Left kidney (tissue), 2 donors: Measurements from ENCODE around the gene VAV2. TPM values are rescaled to one million over a fixed set of nuclear protein-coding genes. Genes with fewer than 3 reads are reported as not detected.
"Not testable (repeated sequence)": the region's sequence is repeated elsewhere in the genome, so short reads cannot be mapped to it uniquely, and the experiment has no call there.

ENCODE experiments used
- DNase-seq: peaks from one replicate; pipeline ENCODE4 v3.0.0-alpha.2; 2013
- polyA plus RNA-seq: library from polyadenylated mRNA; unstranded; fragments of 120-200 nt; gene quantifications from one replicate; pipeline ENCODE4 v1.2.1, GENCODE V29; 2013; ENCODE audit not compliant: insufficient read length

Gene VAV2
- polyA plus RNA-seq, 1 donor, result 35.2 TPM

GRCh38 chr9:133997584-133997983 lies 5.5 kb upstream of the VAV2 start:
- no peak for DNase-seq

- no peak for DNase-seq
Measured at GRCh38 chr9:133996531-133997520, 4.7 kb upstream of the VAV2 start.

GRCh38 chr9:133995012-133995896 lies 3.1 kb upstream of the VAV2 start:
- DNase-seq, result no peak

DNA sequence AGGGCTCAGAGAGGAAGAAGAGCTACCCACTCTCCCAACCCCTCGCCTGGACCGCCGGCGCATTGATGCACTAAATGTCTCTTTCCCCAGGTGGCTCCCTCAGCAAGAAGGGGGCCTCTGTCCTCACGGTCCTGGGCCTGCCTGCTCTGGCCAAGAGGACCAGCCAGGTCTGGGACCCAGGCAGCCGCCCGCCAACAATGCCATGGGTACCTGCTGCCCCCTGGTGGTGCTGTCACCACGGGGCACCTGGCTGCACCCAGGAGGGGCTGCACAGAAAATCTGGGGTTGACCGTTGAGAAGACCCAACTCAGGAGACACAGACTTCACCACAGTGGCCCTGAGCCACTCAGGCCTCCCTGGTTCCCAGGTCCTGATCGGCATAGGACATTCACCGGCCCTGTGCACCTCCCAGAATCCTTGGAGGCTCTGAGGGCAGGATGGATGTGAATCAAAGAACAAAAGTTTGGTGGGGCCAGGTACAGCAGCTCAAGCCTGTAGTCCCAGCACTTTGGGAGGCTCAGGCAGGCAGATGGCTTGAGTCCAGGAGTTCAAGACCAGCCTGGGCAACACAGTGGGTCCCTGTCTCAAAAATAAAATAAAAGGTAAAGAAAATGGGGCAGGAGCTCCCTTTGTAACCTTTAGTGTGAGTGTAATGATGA lies 2.4 kb upstream of the VAV2 start:
- DNase-seq, result no peak

DNA sequence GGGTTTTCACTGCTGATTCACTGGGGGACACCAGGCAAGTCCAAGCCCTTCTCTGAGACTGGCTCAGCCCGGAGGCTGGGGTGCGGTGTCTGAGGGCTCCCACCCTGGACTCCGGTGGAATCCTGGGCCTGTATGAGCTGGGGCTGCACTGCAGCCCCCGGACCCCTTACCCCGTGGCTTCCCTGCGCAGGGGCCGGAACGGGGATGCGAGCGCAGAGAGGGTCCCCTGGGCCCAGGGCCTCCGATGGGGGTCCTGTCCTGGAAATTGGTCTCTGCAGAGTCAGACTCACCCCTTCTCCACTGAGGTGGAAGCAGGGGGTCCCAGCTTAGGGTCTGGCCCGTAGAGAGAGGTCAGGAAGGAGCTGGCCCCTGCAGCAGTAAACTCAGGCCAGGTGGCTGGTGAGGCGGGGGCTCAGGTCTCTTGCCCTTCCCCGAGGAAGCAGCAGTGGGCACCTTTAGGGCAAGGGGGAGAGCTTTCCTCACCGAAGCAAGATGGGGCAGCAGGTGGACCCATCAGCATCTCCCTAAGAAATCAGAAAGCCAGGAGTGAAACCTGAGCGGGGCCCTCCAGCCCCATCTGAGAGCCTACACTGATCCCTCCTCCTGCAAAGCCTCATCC lies 1.6 kb upstream of the VAV2 start:
- DNase-seq, result no peak

- DNase-seq, result no peak
Measured at GRCh38 chr9:133992780-133993634, 883 bp upstream of the VAV2 start.

DNA sequence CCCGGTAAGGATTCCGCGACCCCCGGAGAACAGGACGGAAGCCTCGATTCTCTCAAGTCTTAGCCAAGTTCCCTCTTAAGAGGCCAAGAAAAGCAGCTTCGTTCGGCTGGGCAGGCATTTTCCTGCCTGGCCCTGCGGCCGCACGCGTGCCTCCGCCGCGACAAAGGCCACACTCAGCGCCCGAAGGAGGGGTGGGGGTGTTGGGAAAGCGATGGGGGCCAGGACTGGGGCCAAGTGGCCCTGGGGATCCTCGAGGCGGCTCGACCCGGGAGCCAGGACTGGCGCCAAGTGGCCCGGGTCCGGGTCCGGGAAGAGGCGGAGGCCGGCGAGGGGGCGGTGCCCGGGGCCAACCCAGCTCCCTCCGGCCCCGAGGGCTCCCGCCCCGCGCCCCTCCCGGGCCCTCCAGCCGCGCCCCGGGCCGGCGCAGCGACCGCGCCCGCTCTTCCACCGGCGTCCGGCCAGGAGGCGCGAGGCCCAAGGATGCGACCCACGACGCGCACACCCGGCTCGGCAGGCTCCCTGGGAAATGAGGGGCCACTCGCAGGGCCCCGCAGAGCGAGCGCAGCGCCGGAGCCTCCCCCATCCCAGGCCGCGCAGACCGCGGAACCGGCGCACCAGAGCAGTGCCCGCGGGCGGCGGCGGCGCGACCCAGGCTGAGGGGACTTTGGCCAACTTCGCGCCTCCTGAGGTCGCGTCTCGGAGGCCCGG lies 756 bp downstream of the VAV2 start:
- no peak for DNase-seq

- peak; percentile 68 for DNase-seq
Measured at GRCh38 chr9:133990366-133991213, 1.5 kb downstream of the VAV2 start.

GRCh38 chr9:133989625-133990365 lies 2.3 kb downstream of the VAV2 start:
- no peak for DNase-seq

DNA sequence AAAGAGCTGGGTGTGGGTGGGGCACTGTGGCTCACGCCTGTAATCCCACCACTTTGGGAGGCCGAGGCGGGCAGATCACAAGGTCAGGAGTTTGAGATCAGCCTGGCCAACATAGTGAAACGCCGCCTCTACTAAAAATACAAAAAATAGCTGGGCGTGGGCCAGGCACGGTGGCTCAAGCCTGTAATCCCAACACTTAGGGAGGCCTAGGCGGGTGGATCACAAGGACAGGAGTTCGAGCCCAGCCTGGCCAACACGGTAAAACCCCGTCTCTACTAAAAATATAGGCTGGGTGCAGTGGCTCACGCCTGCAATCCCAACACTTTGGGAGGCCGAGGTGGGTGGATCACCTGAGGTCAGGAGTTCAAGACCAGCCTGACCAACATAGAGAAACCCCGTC lies 3.4 kb downstream of the VAV2 start:
- DNase-seq, result not testable (repeated sequence)

DNA sequence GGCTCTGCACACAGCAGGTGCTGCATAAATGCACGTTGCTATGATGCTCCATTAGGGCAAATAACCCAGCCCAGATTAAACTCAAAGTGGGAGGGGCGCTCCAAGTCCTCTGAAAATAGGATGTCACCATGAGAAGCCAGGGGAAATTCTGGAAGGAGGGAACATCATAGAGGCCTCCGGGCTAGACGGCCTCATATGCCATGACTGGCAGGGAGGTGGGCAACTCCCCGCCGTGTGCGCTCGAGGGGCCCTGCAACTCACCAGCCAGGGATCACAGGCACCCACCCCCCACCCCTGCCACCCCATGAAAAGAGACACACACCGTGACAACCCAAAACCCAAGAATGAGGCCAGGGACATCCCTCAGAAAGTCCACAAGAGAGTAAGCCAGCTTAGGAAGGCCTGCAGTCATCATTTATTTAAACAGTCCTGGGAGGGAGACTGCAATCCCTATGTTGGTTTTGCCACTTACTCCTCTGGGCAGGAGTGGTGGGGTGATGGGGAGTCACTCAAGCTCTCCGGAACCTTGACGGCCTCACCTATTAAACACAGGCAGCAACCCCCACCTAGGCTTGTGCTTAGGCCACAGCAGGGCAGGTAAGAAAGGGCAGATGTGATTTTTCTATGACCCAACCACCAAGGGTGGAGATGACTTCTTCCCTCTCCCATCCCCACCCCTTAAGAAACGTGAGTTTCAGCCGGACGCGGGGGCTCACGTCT lies 4.0 kb downstream of the VAV2 start:
- DNase-seq, result no peak

DNA sequence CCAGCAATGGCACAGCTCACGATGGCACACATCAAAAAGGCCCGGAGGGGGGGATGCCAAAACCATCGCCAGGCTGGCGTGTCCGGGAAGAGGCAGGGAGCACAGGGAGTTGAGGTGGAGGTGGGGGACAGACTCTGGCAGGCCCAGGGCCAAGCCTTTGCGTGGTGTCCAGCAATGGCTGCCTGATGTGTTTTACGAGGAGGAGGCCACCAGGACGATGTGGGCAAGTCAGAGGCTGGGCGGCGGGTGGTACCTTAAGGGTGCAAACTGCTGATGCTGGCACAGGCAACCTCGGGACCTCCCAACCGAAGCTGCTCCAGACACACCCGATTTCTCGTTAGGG lies 4.7 kb downstream of the VAV2 start:
- no peak for DNase-seq

DNA sequence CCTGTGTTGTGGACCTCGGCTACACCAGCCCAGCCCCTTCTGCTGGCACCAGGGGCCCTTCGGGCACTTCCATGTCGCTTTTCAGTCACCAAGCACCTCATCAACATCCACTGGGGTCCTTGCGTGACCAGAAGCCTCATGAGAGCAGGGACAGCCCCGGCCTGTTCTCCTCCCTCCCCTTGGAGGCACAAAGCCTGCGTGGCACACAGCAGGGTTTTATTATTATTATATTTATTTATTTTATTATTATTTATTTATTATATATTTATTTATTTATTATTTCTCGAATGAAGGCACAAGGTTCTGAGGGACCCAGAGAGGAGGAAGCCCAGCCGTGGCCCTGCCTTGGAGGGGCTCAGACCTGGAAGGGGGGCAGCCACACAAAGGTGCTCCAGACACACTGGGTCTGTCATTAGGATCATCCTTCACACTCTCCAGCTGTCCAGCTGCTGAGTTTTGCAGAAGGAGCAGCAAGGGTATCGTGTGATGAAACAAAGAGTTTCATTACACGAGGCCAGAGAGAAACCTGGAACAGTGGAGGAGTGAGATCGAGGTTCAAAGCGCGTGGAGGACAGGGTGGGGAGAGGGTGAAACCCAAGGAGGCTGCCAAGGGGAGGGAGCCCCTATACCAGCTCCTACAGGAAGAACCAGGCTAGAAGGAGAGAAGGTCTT lies 5.2 kb downstream of the VAV2 start:
- no peak for DNase-seq

- no peak for DNase-seq
Measured at GRCh38 chr9:133986061-133986460, 6.1 kb downstream of the VAV2 start.

DNA sequence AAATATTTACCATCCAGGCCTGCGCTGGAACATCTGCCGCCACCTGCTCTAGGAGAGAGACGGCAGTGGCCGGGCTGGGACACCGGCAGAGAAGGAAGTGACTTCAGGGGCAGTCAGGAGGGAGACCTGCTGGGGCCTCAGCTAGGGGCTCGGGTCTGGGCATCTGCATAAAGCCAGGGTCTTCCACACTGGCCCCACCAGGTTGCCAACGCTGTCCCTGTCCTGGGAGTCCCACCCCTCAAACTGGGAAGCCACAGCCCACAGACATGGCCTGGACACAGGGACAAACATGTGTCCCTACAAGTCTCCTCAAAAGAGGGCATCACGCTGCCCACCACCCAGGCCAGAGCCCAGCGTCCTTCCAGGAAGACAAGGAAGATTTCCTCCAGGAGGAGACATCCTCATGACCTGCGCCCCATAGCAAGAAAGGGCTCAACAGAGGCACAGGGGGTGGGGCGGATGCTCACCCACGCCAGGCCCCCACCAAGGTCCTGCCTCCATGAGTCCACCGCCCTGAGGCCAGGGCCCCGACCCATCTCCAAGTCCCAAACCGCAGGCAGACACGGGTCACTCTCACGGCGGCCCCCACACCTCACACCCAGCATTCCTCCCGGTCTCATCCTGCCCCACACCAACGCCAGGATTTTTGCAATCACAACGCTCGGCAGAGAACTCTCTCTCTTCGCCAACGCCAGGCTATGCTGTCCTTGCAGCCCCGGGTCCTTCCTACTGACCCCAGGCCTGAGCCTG lies 9.0 kb downstream of the VAV2 start:
- no peak for DNase-seq

DNA sequence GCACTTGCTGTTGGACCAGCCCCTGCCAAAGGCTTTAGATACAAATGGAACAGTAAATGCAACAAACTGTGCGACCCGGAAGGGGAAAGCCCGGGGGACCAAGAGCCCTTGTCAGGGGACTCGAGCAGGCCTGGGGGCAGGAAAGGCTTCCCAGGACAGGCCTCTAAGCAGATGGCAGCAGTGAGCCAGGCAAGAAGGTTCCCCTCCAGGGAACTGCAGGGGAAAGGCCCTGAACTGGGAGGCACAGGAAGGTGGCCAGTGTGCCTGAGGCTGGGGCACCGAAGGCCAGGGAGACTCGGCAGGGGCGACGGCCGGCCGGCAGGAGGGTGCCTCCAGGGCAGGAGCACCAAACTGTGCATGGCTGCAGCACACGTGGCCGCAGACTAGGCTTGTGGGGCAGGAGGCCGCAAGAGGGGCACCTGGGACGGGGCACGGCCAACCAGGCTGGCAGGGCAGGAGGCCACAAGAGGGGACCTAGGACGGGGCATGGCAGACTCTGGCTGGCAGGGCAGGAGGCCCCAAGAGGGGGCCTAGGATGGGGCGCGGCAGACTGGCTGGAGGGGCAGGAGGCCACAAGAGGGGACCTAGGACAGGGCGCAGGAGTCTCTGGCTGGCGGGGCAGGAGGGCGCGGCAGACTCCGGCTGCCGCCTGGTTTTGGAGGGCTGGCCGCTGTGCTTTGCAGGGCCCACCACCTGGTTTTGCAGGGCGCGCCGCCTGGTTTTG lies 10.0 kb downstream of the VAV2 start:
- DNase-seq, result no peak
